NCI-H526 (cell line): ENCODE data around the gene FLAD1.

Experiments used
- DNase-seq, 2 experiments: peaks; one replicate each; lab custom pipeline; 2025; lab: John Stamatoyannopoulos, UW

The FLAD1 gene

DNA sequence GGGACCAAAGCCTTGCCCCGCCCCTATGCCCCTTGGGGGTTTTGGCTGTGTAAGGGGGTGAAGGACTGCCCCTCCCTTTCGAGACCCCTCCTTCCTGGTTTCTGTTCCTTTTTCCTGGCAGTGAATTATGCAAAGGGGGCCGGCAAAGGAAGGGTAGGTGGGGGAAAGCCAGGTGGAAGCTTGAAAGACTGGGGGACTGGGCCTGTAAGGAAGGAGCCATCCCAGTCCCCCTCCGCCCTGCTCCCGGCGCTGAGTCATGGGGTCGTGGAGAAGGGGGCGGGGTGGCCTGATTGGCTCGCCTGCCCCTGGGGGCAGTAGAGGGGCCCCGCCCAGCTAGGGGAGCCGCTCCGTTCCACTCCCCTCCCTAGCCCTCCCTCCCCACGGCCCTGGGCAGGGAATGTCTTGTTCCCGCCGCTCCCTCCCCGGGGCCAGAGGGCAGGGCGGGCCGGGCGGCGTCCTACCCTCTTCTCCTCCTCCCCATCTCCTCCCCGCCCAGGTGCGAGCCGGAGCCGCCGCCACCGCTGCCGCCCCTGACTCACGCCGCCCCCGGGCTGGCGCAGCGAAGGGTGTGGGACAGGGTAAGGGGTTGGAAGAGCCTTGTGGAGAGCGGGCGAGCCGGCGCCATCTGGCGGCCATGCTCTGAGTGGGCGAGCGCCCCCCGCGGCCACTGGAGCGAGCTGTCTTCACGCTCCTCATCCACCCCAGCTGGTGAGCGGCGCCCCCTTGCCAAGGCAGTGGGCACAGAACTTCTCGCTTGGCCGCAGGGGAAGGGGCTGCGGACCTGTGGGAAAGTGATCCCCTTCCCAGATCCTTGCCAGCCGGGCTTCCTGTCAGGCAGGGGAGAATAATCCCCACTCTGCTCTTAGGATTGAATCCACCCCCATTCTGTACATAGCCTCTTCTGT, 34.1 kb downstream of the FLAD1 start:
- peak; percentile 92 to 99 for DNase-seq

DNA sequence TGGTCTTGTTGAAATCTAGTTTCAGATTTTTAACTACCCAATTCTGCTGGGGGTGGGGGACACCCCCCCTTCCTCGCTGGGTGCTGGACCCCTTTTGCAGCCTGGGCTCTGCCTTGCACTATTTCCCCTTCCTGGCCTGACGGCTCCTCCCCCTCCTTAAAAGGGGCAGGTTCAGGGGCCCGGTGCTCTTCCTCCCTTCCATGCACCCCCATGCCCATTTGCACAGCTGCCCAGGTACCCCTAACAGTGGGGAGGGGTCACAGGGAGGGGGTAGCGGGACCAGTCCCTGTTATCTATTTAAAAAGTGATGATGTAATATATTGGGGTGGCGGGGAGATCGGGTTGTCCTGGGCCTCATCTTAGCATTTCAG, 34.8 kb downstream of the FLAD1 start:
- no peak for DNase-seq

DNA sequence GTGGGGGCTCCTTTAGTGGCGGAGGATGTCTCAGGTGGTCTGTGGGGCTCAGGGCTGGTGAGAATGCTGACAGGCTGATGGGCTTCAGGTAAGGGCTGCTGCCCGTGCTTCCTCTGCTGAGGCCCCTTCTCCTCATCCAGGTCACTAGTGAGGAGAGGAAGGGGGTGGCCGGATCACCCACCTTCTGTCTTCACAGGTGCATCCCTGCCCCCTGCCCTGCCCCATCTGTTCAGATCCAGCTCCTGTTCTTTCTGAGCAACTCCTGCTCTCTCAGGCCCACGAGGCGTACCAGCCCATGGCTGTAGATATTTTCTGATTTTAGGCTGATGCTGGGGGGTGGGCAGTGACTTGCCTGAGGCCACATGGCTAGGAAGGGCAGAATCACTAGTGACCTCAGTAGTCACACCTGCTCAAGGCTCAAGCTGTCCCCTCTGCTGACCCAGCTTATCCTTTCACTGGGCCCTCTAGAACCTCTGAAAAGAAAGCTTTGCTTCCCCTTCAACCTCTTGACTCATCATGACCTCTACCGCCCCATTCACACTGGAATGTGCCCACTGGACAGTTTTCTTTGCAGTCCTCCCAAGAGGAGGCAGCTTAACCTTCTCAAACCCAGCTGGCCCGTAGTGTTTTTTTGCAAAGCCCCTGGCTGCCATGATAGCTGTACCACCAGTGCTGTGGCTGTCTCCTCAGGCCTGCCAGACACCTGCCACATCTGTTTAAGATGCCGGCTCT, 35.6 kb downstream of the FLAD1 start:
- DNase-seq = no peak

DNA sequence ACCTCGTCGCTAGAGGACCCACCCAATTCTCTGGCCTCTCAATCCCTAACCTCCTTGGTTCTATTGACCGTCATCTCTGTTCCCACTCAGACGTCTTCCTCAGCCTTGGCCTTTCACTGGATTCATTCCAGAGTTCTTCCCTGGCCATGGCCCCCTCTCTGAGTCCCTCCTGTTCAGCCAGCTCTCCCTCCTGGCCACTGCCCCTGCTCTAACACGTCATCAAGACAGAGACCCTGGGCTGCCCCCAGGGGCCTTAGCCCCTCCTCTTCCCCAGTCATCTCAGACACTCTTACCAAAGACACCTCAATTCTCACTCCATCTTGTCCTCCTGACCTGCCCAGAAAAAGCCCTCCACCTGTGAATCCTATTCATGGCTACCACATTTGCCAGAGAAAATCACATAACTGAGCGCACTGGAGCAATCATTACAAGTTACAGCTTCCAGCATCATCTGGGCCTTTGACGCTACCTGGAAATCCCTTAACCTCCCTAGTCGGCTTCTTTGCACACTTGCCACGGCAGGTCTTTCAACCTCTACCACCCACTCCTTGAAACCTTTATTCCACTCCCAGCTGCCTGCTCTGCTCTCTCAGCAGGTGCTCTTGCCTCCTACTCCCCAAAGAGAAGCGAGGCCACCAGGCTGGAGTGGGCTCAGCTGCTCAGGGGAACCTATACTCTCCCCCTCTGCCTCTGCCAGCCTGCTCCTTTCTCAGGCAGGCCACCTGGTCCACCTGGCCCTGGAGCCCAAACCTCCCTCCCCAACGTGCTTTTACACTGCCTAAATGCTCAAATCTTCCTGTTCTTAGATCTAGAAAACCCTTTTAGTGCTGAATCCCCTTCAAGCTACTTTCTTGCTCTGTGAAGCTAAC, 36.5 kb downstream of the FLAD1 start:
- no peak for DNase-seq

DNA sequence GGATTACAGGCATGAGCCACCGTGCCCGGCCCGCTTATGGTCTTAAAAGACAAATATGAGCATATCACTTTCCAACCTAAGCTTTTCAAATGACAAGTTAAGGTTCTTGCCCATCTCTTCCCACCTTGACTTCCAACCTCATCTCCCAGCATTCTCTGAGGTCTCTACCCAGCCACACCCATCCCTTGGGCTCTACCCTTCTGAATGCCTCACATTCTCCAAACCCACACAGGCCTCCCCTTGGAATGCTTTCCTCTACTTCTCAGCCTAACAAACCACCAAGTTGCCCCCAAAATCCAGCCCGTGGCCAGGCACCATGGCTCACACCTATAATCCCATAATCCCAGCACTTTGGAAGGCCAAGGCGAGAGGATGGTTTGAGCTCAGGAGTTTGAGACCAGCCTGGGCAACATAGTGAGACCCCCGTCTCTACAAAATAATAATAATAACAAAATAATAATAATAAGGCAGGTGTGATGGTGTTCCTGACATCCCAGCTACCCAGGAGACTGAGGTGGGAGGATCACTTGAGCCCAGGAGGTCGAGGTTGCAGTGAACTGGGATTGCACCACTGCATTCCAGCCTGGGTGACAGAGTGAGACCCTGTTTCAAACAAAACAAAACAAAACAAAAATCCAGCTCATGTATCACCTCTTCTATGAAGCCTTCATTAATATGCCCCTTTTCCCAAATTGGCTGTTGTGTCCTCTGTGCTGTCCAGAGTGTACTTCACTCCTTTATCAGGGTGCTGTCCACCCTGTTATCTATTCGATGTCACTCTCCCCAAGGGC, 39.2 kb downstream of the FLAD1 start:
- DNase-seq = no peak

DNA sequence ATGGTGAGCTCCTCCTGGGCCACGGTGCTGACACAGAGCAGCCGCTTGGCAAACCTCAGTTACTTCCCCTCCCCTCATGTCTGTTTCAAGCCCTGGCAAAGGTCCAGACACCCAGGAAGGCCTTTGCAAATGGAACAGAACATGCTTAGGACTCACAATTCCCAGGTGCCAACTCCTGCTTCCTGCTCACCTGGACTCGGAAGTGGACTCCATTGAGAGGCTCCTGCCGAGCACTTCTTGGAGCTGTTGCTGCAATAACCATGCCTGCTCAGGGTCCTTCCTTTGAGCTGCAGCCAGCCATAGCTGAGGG, 39.7 kb downstream of the FLAD1 start:
- DNase-seq = no peak

DNA sequence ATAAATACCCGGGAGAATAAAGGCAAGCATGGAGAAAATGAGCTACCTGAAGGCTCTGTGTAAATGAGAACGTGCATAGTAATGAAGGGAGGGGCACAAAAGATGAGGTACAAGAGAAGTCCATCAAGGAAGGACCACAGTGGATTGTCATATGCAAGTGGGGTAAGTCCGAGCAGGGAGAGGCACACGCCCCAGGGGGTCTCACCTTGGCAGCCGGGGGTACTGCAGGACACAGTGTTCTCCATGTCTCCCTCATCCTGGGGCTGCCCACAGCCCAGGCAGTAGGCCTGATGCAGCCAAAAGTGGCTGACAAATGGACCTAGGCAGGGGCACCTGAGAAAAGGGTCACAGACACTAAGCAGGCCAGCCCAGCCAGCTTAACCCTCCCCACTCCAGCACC, 40.5 kb downstream of the FLAD1 start:
- DNase-seq = no peak

DNA sequence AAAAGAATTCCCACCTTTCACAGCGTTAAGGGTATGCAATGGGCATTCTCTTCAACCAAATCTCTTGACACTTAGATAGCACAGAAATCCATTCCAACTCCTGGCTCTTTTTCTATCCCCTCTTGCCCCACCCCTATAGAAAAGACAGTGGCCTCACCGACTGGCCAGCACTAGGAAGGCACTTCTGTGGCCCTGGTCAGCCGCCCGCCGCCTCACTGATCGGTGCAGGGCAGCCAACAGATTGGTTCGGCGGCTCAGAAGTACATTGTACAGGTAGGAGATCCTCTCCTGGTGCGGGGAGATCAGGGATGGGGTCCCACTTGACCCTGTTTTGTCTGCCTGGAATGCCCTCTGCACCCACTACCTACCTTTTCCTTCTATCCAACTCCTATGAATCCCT, 41.2 kb downstream of the FLAD1 start:
- DNase-seq = no peak

DNA sequence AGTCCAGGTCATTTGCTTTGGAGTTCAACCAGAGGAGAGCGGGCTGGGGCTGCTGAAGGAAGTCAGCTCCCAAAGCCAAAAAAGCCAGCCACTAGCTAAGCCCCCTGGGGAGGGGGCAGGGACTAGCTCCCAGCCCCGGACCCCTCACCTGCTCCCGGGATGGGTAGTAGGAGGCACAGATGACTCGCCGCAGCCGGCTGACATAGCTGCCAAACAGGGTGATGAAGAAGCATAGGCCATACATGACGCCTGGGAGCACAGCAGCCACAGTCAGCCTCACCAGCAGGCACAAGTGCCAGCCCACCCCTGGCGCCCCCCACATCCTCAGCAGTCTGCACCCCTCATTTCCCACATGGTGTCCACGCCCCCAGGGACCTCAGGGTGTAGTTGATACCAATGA, 43.0 kb downstream of the FLAD1 start:
- DNase-seq = no peak

DNA sequence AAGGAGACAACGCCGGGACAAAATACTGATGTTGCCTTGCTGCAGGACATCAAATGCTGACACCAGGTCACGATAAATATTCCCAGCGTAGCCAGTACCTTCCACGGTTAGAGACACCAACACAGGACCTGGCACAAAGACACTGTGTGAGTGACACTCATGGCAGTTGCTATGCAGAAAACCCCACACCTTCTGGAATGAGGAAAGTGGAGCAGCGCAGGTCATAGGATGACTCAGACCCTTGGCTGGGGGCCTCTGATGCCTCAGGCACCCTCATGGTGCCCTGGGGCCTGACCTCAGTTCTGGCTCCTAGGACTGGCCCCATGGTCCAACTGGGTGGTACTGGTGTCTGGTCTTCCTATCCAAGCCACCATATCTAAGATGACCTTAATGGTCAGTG, 43.4 kb downstream of the FLAD1 start:
- DNase-seq = no peak

DNA sequence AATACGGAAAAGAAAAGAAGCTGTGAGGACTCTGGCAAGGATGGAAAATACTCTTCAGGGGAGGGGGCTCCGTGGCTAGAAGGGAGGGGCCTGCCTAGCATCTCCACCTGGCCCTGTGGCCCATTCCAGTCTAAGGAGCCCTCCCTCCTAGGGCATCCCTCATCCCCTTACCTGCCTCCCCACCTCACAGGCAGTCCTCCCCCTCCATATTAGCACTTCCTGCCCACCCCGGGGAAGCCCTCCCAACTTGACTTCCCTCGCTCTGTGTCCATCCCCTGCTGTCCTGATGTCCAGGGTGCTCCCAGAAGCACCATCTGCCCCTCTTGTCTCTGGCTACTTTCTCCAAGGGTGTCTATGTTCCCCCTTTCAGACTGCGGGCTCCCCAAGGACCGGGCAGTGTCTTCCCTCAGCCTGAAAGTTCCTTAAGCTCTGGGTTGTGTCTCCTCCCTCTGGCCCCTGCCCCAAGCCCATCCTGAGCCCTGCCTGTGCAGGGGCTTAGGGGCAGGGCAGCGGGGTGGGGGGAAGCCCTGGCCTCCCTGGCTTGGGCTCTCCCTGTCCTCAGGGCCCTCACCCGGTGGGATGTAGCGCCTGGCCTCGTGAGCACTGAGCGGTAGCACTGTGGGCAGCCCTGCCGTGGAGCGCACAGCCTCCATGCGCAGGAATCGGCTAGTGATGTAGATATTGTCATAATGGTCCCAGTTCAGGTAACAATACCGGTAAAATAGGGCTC, 46.5 kb downstream of the FLAD1 start:
- no peak for DNase-seq

DNA sequence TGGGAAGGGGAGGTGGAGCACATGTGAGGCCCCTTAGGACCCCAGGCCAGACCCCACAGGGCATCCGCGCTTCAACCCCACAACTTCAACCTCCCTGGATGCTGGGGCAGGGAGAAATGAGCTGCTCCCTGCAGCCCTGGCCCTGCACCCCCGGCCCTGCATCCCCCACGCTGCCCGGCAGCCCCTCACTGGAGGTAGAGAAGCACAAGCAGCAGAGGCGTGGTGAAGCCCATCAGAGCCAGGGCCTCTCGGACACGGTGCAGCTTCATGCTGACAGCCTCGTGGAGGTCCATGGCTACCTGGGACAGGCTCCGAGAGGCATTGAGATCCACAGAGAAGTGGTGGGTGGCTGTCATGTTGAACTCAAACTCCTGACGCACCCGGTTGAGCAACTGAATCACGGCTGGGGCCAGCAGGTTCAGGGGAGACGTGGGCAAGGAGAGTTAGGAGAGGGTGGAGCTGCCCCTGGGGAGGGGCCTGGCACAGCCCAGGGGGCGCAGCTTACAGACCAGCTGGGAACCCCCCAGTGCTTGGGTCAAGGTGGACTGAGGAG, 47.2 kb downstream of the FLAD1 start:
- DNase-seq = no peak

DNA sequence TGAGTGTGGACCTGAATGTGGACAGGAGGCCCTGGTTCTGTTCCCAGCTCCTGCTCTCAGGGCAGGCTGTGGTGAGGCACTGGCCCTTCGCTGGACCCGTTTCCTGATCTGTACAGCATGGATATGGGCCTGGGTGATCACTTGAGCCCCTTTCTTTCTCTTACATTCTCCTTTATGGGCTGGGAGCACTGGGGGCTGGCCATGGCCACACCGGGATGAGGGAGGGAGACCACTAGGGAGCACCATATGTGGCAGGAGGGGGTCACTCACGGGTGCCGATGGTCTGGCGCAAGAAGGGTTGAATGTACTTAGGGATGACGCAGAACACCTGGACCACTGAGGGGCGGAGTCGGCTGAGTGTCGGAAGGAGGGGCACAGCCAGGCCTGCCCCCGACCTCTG, 47.8 kb downstream of the FLAD1 start:
- DNase-seq = no peak

DNA sequence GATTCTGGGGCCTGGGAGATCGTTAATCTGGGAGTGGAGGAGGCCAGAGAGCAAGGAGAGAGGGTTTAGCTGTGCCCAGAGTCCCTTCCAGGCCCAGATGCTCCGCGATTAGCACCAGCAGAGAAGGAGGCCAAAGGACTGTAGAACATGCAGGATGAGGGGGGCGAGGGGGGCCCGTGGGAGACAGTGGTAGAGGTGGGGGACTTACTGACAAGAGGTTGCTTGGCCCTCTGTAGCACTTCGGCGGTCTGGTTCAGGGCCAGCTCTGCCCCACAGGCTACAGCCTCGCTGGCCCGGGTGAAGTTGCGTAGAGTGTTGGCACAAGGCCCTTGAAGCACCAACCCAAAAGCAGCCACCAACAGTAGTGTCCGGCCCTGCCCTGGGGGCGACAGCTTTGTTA, 49.7 kb downstream of the FLAD1 start:
- DNase-seq = no peak

DNA sequence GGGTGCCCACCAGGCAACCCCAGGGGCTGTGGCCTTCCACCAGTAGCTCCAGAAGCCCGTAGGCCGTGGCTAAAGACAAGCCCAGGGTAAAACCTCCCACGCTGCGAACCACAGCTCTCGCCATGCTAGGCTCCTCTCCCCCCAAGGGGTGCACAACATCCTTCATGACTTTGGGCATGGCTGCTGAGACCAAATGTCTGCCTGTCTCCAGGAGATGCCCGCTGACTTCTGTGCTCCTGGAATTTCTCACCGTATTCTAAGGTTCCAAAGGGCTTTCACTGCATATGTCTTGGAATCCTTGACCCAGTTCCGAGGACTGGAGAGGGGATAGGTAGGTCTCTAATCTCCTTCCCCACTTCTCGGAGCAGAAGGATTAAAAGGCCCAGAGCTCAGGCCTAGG, 50.4 kb downstream of the FLAD1 start, which contains the start of the genes DCST1 and DCST2:
Gene DCST1, plus strand, starts transcription at position 301 of the 400 bp plus-strand sequence. CDS start 213 bp downstream, outside the sequence.
Gene DCST2, minus strand, starts transcription at position 258 of the 400 bp plus-strand sequence. Its CDS starts 80 bp downstream, at position 178.
- DNase-seq = no peak

DNA sequence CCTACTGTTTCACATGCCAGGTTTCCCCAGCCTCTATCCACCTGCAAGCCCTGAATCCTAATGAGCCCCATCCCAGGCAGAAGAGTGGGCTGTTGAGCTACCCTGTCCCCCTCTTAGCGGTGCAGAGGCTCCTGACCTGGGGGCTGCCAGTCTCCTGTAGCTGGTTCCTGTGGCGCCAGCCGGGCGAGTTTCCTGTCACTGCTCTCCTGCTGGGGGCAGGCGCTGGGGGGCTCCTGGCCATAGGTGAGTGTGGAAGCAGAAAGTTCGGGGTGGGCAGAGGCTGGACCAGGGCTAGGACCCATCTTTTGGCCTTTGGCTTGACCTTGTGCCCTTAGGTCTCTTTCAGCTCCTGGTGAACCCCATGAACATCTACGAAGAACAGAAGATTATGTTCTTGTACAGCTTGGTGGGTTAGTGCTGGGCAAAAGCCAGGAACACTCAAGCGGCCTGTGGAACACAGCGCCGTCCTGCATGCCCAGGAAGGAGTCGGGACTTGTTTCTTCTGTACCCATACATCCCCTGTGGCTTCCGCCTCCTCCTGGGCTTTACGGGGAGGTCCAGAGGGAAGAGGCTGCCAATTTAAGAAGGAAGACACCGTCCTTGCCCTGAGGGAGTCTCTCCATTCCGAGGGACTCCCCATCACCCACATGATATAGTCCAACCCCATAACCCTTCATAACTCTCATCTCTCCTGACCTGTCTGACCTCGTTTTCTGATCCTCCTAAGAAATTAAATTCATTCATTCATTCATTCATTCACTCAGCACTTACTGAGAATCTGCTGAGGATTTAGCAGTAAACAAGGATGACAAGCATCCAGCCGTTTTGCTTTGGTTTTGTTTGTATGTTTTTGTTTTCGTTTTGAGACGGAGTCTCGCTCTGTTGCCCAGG, 51.4 kb downstream of the FLAD1 start:
- DNase-seq = no peak

DNA sequence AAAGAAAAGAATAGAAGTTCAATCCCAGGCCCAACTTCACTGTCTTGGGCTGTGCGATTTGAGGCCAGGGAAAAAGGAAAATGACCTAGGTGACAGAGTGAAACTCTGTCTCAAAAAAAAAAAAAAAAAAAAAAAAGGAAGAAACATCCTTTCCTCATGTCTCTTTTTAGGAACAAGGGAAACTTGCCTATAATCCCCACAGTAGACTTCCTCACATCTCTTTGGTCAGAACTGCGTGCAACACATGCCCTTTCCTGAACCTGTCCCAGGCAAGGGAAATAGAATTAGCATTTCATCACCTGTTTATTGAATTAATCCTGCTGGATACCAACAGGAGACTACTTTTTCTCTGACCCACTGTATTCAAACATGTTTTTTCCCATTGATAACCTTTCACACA, 52.8 kb downstream of the FLAD1 start:
- no peak for DNase-seq

DNA sequence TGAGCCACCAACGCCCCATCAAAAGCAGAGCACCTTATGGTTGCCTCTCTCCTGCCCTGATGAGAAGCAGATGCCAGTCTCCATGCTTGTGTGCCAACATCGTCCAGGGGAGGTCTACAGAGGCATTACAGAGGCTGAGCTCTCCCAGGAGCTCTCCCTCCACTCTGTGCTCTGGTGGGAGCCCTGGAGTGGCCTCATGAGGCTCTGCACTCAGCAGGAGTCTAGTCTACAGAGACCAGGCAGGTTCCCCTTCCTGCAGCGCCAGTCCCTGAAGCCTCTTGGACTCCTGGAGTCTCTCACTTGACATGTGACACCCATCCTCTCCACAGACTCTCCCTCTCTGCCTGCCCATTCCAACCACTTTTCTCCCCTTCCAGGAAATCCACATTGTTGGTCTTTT, 53.9 kb downstream of the FLAD1 start:
- DNase-seq = no peak

DNA sequence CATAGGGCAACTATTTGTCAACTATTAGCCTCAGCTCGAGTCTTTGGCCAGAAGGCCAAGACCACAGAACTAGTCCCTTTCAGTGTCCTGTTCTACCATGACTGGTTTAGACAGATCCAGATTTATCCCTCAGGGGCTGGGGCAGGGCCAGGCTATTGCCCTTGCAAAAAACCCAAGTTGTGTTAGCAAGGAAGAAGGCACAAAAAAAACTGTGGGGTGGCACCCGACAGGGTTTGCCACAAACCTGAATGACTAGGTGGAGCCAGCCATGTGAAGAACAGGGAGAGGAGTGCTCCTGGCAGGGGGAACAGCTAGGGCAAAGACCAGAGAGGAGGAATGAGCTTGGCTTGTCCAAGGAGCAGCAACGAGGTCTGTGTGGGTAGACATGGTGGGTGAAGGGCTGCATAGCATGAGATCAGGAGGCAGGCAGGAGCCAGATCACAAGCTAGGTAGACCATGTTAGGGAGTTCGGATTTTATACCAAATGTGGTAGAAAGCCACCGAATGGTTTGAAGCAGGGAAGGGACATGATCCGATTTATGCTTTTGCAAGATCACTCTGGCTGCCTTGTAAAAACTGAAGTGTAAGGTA, 54.8 kb downstream of the FLAD1 start:
- DNase-seq = no peak
